OCI-LY1 (cell line): ENCODE data around the gene SPARC.

Source experiments
- H2AFZ ChIP-seq: fragments of 200-600 bp; sonication (generic), shearing (Covaris generic); 2 replicates; pipeline ENCODE4 v1.6.0; 2014; ENCODE audit warnings: antibody characterized with exemption, mild to moderate bottlenecking, low read length
- H3F3A ChIP-seq: fragments of 200-600 bp; sonication (generic), shearing (Covaris generic); 2 replicates; pipeline ENCODE4 v1.6.0; 2014; ENCODE audit warnings: mild to moderate bottlenecking, antibody characterized with exemption, low read length, moderate library complexity; ENCODE audit not compliant: insufficient read depth
- H3K27ac ChIP-seq: fragments of 200-600 bp; sonication (generic); 2 replicates; pipeline ENCODE4 v1.5.1; 2014; ENCODE audit warnings: low read length, mixed run types, mild to moderate bottlenecking, low read depth; ENCODE audit not compliant: poor library complexity, severe bottlenecking
- H3K27me3 ChIP-seq: fragments of 200-600 bp; sonication (generic); 2 replicates; pipeline ENCODE4 v1.6.0; 2014; ENCODE audit warnings: antibody characterized with exemption, mild to moderate bottlenecking, low read length, moderate library complexity; ENCODE audit not compliant: insufficient read depth
- H3K36me3 ChIP-seq: fragments of 200-600 bp; sonication (generic); 2 replicates; pipeline ENCODE4 v1.6.1; 2014; ENCODE audit warnings: mild to moderate bottlenecking, antibody characterized with exemption, low read length, moderate library complexity, mixed read lengths; ENCODE audit not compliant: insufficient read depth
- H3K4me1 ChIP-seq: fragments of 200-600 bp; sonication (generic); 2 replicates; pipeline ENCODE4 v1.5.1; 2014; ENCODE audit warnings: mild to moderate bottlenecking, low read length, moderate library complexity; ENCODE audit not compliant: insufficient read depth, severe bottlenecking
- H3K4me2 ChIP-seq: fragments of 200-600 bp; sonication (generic), shearing (Covaris generic); 2 replicates; pipeline ENCODE4 v1.6.1; 2014; ENCODE audit warnings: low read length
- H3K4me3 ChIP-seq: fragments of 200-600 bp; sonication (generic); 2 replicates; pipeline ENCODE4 v1.5.1; 2014; ENCODE audit warnings: low read length, low read depth, mild to moderate bottlenecking, mixed read lengths; ENCODE audit not compliant: poor library complexity, severe bottlenecking
- H3K79me2 ChIP-seq: fragments of 200-600 bp; shearing (Covaris generic); 2 replicates; pipeline ENCODE4 v1.6.1; 2016; ENCODE audit warnings: mixed run types, low read length, mixed read lengths; ENCODE audit not compliant: insufficient read depth
- H3K9ac ChIP-seq: fragments of 200-600 bp; sonication (generic), shearing (Covaris generic); 2 replicates; pipeline ENCODE4 v1.6.1; 2014; ENCODE audit warnings: mild to moderate bottlenecking, low read length, mixed read lengths
- H3K9me2 ChIP-seq: fragments of 200-600 bp; sonication (generic), shearing (Covaris generic); 2 replicates; pipeline ENCODE4 v1.6.1; 2014; ENCODE audit warnings: low read depth, mild to moderate bottlenecking, low read length, mixed read lengths
- H3K9me3 ChIP-seq: fragments of 200-600 bp; shearing (Covaris generic); 2 replicates; pipeline ENCODE4 v1.6.1; 2014; ENCODE audit warnings: low read length, mixed read lengths
- H4K20me1 ChIP-seq: fragments of 200-600 bp; sonication (generic), shearing (Covaris generic); 2 replicates; pipeline ENCODE4 v1.6.0; 2016; ENCODE audit warnings: mild to moderate bottlenecking, low read length; ENCODE audit not compliant: insufficient read depth
- CTCF ChIP-seq: fragments of 200-600 bp; sonication (generic), shearing (Covaris generic); IDR thresholded peaks from 2 replicates; pipeline ENCODE4 v1.5.1; 2017; ENCODE audit warnings: mild to moderate bottlenecking, antibody characterized with exemption, low read length, moderate library complexity, mixed read lengths
- EZH2 ChIP-seq: fragments of 200-600 bp; sonication (generic), shearing (Covaris generic); IDR thresholded peaks from 2 replicates; pipeline ENCODE4 v1.8.0; 2017; ENCODE audit warnings: borderline replicate concordance, mixed run types, mild to moderate bottlenecking, antibody characterized with exemption, low read length, moderate library complexity, mixed read lengths

The SPARC gene

GRCh38 chr5:151696470-151697061 lies 9.9 kb upstream of the SPARC start:
- Histone ChIP-seq H3K27ac (no peak overlapping the region), H3K27me3 (no peaks in the 10 kb centered on the region), H2AFZ (no peak overlapping the region), H3K4me2 (no peak overlapping the region), H3K9me3 (no peaks in the 10 kb centered on the region), H3K79me2 (no peaks in the 10 kb centered on the region), H3K9me2 (no peaks in the 10 kb centered on the region), H3K9ac (no peak overlapping the region), H3K36me3 (no peaks in the 10 kb centered on the region), H3K4me3 (no peak overlapping the region), H4K20me1 (no peaks in the 10 kb centered on the region), H3K4me1 (no peaks in the 10 kb centered on the region), H3F3A (no peaks in the 10 kb centered on the region)
- no peak for TF ChIP-seq EZH2

GRCh38 chr5:151695464-151695863 lies 8.7 kb upstream of the SPARC start:
- H3K79me2 ChIP-seq: no peaks in the 10 kb centered on the region
- H3K4me3 ChIP-seq: no peak overlapping the region
- no peaks in the 10 kb centered on the region for H3K9me3 ChIP-seq
- H3K4me2 ChIP-seq: no peak overlapping the region
- H2AFZ ChIP-seq: no peak overlapping the region
- H3K9ac ChIP-seq: no peak overlapping the region
- H3K27me3 ChIP-seq: no peaks in the 10 kb centered on the region
- H3K9me2 ChIP-seq: no peaks in the 10 kb centered on the region
- TF ChIP-seq CTCF (no peak), EZH2 (no peak)
- H3K27ac ChIP-seq: no peak overlapping the region
- H3K4me1 ChIP-seq: no peaks in the 10 kb centered on the region
- H3F3A ChIP-seq: no peaks in the 10 kb centered on the region
- no peaks in the 10 kb centered on the region for H4K20me1 ChIP-seq
- H3K36me3 ChIP-seq: no peaks in the 10 kb centered on the region

GRCh38 chr5:151694035-151694485 lies 7.3 kb upstream of the SPARC start:
- Histone ChIP-seq H3K27me3 (no peaks in the 10 kb centered on the region), H3K79me2 (no peaks in the 10 kb centered on the region), H3K36me3 (no peaks in the 10 kb centered on the region), H3K4me3 (no peak overlapping the region), H3K9me3 (no peaks in the 10 kb centered on the region), H4K20me1 (no peaks in the 10 kb centered on the region), H3K4me2 (no peak overlapping the region), H3K27ac (no peak overlapping the region), H3K9ac (no peak overlapping the region), H2AFZ (no peak overlapping the region), H3K9me2 (no peaks in the 10 kb centered on the region), H3K4me1 (no peaks in the 10 kb centered on the region), H3F3A (no peaks in the 10 kb centered on the region)
- TF ChIP-seq CTCF (no peak), EZH2 (no peak)

GRCh38 chr5:151692312-151692711 lies 5.6 kb upstream of the SPARC start:
- Histone ChIP-seq H3F3A (no peaks in the 10 kb centered on the region), H3K4me2 (no peak overlapping the region), H3K9me3 (no peaks in the 10 kb centered on the region), H3K27ac (no peak overlapping the region), H3K4me3 (no peak overlapping the region), H2AFZ (no peak overlapping the region), H3K4me1 (no peaks in the 10 kb centered on the region), H3K36me3 (no peaks in the 10 kb centered on the region), H4K20me1 (no peaks in the 10 kb centered on the region), H3K27me3 (no peaks in the 10 kb centered on the region), H3K9ac (no peak overlapping the region), H3K79me2 (no peaks in the 10 kb centered on the region), H3K9me2 (no peaks in the 10 kb centered on the region)
- TF ChIP-seq CTCF: no peak
- no peak for TF ChIP-seq EZH2
